GM18858 (cell line): ENCODE results near the gene ST6GALNAC4.

Source experiments
- ATAC-seq: cut with Tn5 transposase; IDR thresholded peaks from one replicate; pipeline ENCODE4 v1.9.1; 2021; ENCODE audit not compliant: unreplicated experiment

Gene ST6GALNAC4

DNA sequence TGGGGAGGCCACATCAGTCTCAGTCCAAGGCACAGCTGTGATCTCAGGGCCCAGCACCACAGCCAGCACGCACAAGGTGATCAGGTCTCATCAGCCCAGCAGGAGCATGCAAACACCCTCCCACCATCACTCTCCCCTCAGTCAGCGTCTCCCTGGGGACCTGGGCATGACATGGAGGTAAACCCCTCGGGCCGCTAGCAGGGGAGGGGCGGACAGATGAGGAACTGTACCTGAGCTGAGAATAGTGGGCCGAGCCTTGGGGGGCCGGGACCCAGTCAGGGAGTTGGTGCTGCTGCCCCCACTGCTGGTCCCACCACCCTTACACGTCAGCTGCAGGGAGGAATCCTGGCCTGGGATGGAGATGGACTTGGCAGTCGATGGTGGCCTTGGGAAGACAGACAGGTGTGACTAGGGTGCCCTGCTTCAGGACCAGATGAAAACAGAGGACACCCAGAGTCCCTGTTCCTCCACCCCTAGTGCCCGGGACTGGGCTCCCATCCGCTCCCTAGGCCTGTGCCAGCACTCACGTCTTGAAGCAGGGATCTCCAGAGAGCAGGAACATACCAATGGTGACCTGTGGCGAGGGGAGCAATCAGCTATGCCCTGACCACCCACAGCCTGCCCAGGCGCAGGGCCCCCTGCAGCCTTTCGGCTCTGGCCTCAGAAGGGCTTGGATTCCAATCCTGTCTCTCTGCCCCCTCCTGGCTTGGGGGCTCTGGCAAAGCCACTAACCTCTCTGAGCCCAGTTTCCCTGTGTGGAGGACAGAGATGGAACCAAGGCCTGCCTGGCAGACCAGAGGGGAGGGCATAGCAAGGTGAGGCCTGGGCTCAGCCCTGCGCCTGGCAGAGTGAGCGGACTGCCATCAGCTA, 31.2 kb upstream of the ST6GALNAC4 start:
- ATAC-seq = no peak

DNA sequence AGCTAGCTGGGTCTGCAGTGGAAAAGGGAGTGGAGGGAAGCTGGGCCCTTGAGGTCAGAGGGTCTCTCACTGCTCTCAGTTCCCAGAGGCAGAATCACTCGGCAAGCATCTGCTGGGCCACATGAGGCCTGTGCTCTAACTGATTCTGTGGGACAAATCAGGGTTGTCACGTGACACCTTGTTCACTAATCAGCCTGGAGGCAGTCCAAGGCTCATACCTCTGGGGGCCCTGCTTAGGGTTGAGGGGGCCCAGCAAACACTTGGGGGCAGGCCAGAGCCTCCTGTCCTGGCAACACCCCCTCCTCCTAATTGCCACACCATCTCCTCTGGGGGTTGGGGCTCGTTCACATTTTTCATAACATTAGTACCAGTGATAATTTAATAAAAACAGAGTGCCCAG, 29.9 kb upstream of the ST6GALNAC4 start:
- ATAC-seq = no peak

DNA sequence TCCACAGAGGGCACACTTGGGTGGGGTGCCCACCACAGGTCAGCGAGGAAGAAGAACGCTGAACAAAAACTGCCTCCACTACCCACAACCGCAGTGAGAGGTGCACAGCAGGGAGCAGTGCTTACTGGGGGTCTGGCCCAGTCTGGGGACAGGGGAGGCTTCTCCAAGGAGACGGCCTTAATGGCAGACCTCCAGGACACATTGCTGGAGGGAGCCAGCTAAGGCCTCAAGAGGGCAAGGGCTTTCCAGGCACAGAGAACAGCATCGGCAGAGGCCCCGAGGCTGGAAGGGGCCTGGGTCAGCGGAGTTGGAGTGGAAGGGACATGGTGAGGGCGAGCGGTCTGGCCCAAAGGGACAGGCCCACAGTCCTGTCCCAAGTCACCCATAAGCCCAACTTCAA, 29.1 kb upstream of the ST6GALNAC4 start:
- no peak for ATAC-seq

DNA sequence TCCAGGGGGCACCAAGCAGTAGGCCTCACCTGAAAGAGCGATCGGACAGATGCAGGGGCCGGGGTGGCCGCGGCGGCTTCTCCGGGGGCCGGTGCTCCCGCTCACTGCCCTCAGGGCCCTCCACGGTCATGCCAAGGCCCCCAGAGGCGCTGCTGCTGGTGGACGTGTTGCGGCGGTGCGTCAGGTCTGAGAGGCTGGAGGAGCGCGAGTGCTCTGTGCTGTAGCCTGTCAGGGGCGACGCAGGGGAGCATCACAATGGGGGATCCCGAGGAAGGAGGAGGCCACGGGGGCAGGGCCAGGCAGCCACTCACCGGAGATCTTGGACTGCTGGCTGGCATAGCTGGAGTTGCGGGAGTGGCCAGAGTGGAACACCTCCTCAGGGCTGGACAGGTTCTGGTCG, 28.5 kb upstream of the ST6GALNAC4 start:
- no peak for ATAC-seq

DNA sequence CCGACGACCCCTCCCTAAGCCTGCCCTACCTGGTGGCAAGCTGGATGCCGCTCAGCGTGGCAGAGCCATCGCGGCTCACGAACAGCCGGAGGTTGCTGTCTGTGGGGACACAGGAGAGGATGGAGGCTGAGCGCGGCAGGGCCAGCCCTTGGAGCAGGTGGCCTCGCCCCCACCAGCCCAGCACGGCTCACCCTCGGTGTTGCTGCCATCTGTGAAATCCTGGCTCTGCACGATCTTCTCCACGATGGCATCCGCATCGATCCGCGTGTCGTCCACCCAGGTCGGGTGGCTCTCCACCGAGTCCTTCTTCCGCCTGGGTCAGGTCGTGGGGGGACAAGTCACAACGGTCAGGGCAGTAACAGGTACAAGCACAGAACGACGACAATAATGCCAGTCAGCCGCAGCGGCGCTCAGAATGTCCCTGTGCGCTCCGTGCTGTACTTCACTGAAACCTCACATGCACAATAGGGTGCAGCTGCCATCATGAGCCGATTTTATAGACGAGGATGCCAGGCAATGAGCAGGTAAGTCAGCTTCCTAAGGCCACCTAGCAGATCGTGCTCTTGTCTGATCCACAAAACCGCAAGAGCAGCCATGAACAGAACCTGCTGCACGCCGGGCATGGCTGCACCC, 27.9 kb upstream of the ST6GALNAC4 start:
- ATAC-seq = no peak

DNA sequence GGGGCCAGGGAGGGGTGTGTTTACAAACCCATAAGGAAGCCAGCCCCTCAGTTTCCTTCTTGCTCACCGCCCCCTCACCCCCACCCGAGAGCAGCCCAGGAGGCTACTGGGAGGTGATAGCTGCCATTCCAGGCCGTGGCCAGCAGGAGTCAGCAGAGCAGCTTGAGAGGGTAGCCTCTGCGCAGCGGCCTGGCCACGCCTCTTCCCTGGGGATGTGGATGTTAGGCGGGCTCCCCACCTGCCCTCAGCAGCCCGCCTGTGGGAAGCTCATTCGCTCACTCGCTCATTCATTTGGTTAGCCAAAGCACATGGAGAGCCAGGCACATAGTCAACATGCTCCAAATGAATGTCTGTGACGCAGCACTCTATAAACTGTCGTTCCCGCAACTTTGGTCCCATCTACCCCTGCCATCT, 26.9 kb upstream of the ST6GALNAC4 start:
- ATAC-seq = peak; percentile 51

DNA sequence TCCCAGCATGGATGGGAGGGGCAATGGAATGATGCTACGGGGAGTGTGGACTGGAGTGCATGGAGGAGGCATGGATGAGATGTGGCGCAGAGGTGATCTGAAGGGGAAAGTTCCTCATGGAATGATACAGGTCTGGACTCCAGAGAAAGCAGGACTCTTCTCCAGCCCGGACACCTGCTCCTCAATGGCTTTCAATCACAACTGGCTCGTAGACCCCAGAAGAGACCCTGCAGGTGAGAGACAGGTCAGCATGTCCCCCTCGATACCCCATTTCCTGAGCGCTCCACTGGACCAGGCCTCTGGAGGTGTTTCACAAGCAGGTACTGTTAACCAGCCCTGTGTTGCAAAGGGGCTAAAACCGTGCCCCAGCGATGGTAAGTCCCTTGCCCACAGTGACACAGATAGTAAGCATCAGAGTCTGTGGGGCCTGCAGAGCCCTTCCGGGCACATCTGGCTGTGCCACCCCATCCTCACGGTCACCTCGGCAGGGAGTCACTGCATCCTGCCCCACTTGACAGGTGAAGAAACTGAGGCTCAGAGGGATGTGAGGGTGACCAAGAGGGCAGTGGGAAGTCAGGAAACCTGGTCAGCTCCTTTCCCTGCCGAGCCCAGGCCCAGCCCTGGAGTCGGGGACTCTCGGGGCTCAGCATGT, 26.3 kb upstream of the ST6GALNAC4 start:
- no peak for ATAC-seq

DNA sequence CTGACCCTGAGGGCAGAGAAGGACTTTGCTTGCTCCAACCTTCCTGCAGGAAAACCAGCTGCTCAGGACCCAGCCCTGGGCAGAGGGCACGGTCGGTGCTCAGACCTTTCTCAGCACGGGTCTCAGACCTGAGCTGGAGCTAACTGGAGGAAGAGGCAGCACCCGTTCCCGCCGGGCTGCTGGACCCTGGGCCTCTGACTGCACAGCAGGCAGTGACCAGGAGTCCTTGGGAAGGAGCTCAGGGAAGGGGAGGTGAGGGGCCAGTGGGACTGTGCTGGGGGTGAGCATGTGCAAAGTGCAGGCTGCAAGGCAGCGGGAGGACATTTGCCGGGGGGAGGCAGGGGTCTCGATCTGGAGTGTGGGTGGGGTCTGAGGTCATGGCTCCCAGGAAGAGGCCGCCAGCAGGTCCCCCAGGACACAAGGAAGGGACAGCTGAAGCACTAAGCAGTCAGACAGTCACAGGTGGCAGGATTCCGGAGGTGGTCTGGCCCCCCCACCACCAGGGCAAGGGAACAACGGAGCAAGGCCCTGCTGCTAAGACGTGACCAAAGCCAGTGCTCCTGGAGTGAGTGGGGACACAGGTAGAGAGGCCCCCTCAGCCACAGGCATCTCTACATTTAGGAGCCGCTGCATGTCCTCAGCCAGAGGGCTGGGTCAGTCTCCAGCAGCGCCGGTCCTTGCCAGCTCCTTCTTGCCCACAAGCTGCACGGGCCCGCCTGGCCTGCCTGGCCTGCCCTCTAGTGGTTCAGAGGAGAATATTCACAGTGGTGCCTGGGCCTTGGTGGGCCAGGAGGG, 25.6 kb upstream of the ST6GALNAC4 start:
- ATAC-seq = no peak

DNA sequence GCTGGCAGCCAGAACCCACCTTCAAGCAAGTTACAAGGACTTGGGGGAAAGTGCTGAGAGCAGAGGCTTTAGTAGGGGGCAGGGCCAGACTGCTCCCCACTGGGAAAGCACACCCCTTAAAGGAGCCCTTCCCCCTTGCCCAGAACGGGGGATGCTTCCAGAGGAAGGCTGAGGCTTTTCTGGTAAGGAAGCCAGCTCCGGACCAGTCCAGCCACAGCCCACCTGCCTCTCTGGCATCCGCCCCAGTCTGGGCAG, 25.0 kb upstream of the ST6GALNAC4 start:
- no peak for ATAC-seq

DNA sequence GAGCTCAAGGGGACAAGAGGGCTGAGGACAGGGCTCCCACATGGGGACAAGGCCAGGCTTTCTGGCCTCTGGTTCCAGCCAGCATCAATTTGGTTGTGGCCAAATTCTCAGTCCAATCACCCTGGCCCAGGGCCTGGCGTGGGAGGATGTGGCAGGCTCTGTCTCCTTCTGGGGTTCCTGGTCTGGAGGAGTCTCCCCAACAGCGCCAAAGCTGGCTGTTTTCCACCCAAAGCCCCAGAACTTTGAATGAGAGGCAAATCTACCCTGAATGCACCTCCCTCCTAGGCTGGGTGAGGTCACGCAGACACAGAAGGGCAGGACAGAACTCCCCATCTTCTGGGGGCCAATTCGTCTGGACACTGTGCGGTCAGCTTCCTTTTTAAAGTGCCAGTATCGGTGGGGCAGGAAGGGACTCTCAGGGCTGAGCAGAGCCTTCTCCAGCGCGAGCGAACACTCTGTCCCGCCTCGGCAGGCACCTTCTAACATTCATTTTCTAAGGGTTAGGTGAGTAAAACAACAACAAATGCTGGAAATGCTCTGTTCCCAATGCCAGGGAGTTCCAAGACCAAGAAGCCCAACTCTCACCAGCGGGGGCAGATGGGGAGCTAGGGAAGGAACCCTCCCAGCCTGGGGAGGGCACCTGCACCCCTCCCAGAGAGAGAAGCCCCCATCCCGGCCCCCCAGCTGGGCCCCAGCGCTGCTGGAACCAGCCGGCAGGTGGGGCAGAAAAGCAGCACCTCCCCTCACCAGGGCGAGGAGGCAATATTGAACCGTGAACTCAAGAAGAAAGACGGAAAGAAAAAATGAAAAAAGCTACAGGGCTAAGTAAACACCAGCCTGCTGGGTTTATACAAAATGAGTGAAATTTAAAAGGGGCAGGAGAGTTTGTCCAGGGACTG, 24.5 kb upstream of the ST6GALNAC4 start:
- ATAC-seq = no peak

DNA sequence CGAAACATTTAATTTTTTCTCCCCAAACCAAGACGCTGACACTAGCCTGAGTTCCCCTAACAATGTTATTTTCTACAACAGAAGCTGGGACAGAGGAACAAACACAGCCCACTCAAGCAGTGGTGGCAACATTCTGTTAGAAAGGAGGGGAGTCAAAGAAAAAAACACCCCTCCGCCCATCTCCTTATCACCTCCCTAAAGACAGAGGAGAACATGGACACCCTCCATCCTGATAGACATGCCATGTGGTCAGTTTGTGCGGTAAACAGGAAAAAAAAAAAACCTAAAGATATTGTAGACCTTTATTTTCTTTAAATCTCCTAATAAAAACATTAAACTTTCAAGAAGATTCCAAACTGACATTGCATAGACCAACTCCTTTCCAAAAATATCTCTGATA, 23.8 kb upstream of the ST6GALNAC4 start:
- no peak for ATAC-seq

DNA sequence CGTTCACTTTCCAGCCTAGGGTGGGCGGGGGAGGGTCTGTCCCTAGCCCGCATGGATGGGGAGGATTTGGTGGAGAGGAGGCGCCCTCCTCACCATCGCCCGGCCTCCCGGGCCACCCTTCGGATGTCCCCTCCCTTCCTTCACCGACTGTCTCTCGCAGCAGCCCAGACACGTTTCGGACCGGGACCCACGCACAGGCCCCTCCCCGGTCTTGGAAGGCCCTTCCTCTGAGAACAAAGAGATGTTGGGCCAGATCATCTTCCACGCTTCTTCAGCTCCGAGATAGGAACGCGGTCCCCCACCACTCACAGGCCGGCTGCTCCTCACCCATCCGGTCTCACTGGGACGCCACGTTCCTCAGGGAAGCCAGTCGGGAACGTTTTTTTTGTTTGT, 21.5 kb upstream of the ST6GALNAC4 start:
- ATAC-seq = no peak

DNA sequence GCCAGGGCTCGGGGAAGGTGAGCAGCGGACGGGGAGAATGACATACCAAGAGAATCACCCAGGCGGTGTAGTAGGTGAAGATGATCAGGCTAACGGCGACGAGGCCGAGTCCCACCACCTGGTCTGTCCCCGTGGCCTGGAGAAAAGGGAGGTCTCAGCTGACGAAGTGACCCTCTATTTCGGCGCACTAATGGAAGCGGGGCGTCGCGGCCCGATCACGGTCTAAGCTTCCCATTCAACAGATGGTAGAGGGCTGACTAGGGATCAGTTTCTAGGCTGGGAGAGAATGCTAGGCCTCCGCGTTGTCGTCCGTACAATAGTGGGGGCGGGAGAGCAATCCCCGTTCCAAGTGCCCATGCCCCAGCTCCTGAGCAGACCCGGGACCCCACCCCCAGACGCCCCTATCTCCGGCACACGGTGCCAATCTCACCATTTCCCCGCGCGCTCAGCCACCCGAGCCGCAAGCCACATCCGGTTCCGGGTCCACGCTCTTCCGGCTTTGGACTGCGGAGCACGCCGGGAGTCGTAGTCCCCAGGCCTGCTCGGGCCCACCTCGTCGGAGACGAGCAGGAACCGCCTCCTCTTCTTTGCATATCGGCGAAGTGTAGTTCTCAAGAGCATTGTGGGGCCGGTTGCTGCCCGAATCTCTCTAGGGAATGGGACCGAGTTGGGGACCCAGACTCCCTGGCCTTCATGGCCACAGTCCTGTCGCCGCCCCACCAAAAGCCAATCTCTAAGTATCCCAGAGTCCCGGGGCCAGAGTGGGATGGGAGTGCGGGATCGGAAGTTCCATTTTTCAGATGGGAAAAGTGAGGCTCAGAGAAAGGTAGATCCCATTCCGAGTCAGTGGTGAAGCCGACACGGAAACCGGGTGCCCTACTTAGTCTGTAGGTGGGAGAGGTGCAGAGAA, 20.8 kb upstream of the ST6GALNAC4 start, which contains the start of gene DPM2:
Gene DPM2 (minus strand): TSS at position 467 of the 910 bp plus-strand sequence. CDS start 34 bp downstream, at position 433.
- ATAC-seq = peak; percentile 66

DNA sequence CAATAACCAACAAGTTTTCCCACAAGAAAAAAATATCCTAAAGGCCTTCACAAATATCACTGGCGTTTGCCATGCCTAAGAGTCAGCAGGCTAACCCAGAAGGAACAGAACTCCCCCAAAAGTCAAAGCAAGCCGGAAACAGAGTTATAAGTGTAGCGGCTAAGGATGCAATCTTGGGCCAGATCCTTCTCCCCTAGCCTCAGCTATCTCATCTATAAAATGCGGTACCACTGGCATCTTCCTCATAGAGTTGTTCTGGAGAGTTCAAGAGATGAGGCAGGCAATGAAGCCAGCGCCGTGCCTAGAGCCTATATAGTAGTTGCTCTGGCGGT, 20.2 kb upstream of the ST6GALNAC4 start:
- no peak for ATAC-seq

DNA sequence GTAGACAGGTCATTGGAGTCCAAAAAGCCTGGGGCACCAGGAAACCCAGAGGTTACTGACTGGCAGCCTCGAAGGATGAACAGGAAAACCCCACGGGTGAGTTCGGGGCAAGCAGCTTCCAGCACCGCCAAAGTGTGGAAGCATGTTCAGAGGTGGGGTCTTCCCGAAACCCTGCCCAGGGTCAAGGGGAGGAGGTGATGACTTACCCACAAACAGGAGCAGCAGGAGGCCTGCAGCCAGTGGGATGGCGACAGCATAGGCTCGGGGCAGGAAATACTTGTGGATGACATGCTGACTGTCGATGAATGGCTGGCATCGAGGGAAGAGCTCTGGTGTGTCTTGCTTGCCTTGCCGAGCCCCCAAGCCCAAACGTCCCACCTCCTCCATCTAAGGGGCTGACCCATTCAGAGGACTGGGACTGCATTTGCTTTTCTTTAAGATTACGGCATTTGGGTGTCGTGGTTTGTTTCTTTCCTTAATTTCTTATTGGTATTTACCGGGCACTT, 19.6 kb upstream of the ST6GALNAC4 start:
- no peak for ATAC-seq

DNA sequence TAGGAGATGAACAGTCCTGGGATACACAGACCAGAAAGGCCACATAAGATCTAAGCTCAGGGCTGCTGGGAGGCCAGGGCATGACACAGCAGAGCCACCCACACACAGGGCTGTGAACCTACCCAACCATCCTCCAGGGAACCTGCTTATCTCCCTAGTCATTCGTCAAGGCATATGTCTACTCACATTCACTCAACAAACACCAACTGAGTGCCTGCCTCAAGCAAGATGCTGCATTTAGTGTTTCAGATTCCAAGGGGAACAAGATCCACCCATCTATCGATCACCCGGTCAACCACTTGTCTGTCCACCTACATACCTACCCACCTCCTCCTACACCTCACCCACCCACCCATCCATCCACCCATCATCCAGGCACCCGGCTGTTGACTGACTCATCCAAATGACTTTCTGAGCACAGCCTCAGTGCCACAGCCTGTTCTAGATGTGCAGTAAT, 19.0 kb upstream of the ST6GALNAC4 start:
- ATAC-seq = no peak

DNA sequence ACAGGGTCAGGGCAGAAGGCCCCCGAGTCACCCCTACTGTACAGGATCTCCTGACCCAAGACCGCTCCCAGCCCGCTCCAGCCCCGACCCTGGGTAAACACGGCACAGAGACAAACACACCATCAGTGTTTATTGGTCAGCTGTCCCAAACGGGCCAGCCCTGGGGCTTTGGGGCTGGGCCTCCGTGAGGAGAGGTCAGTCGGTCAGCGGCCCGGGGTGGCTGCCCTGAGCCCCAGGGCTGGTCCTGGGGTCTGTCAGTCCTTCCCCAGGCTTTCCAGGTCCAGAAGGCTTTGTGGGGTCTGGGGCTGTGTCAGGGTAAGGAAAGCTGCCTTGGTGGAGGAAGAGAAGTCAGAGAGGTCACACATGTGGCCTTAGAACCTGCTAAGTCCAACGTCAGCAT, 18.1 kb upstream of the ST6GALNAC4 start:
- no peak for ATAC-seq

DNA sequence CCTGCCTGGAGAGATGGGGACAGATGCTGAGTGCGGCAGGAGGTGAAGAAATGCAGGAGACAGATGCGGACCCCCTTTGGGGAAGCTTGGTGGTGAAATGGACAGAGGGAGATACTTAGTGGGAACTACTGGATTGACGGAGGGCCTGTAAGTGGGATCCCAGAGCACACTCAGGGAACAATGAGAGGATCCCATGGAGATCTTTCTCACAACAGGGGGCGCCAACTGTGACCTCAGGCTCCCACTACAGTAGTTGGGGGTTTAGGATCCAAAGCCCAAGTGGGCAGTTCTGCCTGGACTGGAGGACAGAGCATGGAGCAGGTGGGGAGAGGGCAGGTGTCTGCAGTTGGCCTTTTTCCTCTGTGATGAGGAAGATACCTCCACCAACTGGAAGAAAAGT, 17.4 kb upstream of the ST6GALNAC4 start:
- no peak for ATAC-seq
